Inferior parietal cortex (tissue), 1 donor: ENCODE data around the gene RIOK2.
"Not testable (repeated sequence)": the region's sequence is repeated elsewhere in the genome, so short reads cannot be mapped to it uniquely, and the experiment has no call there.

ENCODE experiments used
- DNase-seq: peaks from one replicate; pipeline ENCODE4 v3.0.0-alpha.2; 2016; ENCODE audit errors: extremely low spot score

Gene RIOK2

GRCh38 chr5:97167435-97167834, 15.6 kb downstream of the RIOK2 start:
- DNase-seq = peak; percentile 22

GRCh38 chr5:97165726-97166125, 17.3 kb downstream of the RIOK2 start:
- peak; percentile 9 for DNase-seq

GRCh38 chr5:97164846-97165245, 18.2 kb downstream of the RIOK2 start:
- peak; percentile 8 for DNase-seq

- DNase-seq = no peak
These were observed 19.2 kb downstream of the RIOK2 start for GRCh38 chr5:97163790-97164285.

- DNase-seq = peak; percentile 53
These were observed 19.7 kb downstream of the RIOK2 start for GRCh38 chr5:97163360-97163764.

- DNase-seq = peak; percentile 93
These were observed 21.0 kb downstream of the RIOK2 start for GRCh38 chr5:97162045-97162444.

GRCh38 chr5:97157689-97158088, 25.4 kb downstream of the RIOK2 start:
- no peak for DNase-seq

- DNase-seq = no peak
These were observed 31.7 kb downstream of the RIOK2 start for GRCh38 chr5:97151370-97151769.

GRCh38 chr5:97150401-97150800, 32.6 kb downstream of the RIOK2 start:
- DNase-seq = no peak

- no peak for DNase-seq
These were observed 33.3 kb downstream of the RIOK2 start for GRCh38 chr5:97149709-97150108.

GRCh38 chr5:97148288-97148687, 34.8 kb downstream of the RIOK2 start:
- no peak for DNase-seq

GRCh38 chr5:97143704-97144103, 39.3 kb downstream of the RIOK2 start:
- DNase-seq = no peak

GRCh38 chr5:97142521-97143254, 40.4 kb downstream of the RIOK2 start, which contains the start of gene LIX1:
Gene LIX1 (minus strand): TSS chr5:97142611. CDS start chr5:97142576, 35 bp downstream.
- peak; percentile 77 for DNase-seq

- DNase-seq = no peak
These were observed 41.5 kb downstream of the RIOK2 start for GRCh38 chr5:97141539-97141938.

- DNase-seq = peak; percentile 9
These were observed 42.0 kb downstream of the RIOK2 start for GRCh38 chr5:97141031-97141430.

GRCh38 chr5:97140250-97140649, 42.8 kb downstream of the RIOK2 start:
- DNase-seq = not testable (repeated sequence)

- no peak for DNase-seq
These were observed 46.6 kb downstream of the RIOK2 start for GRCh38 chr5:97136475-97136874.

- DNase-seq = no peak
These were observed 47.2 kb downstream of the RIOK2 start for GRCh38 chr5:97135868-97136267.

- DNase-seq = no peak
These were observed 48.4 kb downstream of the RIOK2 start for GRCh38 chr5:97134634-97135033.

GRCh38 chr5:97133101-97133500, 49.9 kb downstream of the RIOK2 start:
- DNase-seq = no peak

- no peak for DNase-seq
These were observed 51.1 kb downstream of the RIOK2 start for GRCh38 chr5:97131921-97132320.

- no peak for DNase-seq
These were observed 51.8 kb downstream of the RIOK2 start for GRCh38 chr5:97131139-97131710.

GRCh38 chr5:97127727-97128126, 55.3 kb downstream of the RIOK2 start:
- no peak for DNase-seq
